OCI-LY1 (cell line): ENCODE results near the gene CEMIP.

Experiments
- EZH2 ChIP-seq: fragments of 200-600 bp; sonication (generic), shearing (Covaris generic); IDR thresholded peaks from 2 replicates; pipeline ENCODE4 v1.8.0; 2017; ENCODE audit warnings: borderline replicate concordance, mixed run types, mild to moderate bottlenecking, antibody characterized with exemption, low read length, moderate library complexity, mixed read lengths
- TF ChIP-seq, protein P1 (sequence below): fragments of 200-600 bp; sonication (generic), shearing (Covaris generic); IDR thresholded peaks from 2 replicates; pipeline ENCODE4 v1.5.1; 2017; ENCODE audit warnings: mild to moderate bottlenecking, antibody characterized with exemption, low read length, moderate library complexity, mixed read lengths

DNA sequence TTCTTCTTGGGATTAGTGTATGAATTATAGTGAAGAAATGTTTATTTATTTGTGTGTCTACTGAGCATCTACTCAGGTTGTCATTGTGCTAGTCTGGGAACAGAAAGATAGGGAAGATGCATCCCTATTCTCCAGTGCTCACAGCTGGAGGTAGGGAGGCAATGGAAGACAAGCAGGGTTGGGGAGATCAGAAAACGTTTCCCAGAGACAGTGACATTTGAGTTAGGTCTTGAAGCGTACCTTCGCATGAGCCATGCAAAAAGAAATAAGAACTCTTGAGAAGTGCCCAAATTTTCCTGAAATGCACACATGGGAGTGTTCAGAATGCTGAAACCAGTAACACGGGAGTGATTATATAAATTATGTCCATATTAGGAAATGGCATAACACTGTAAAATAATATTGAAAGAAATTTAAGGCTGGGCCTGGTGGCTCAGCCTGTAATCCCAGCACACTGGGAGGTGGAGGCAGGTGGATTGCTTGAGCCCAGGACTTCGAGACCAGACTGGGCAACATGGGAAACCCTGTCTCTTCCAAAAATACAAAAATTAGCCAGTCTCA is 5.3 kb upstream of the CEMIP start:
- TF ChIP-seq, protein P1, sequence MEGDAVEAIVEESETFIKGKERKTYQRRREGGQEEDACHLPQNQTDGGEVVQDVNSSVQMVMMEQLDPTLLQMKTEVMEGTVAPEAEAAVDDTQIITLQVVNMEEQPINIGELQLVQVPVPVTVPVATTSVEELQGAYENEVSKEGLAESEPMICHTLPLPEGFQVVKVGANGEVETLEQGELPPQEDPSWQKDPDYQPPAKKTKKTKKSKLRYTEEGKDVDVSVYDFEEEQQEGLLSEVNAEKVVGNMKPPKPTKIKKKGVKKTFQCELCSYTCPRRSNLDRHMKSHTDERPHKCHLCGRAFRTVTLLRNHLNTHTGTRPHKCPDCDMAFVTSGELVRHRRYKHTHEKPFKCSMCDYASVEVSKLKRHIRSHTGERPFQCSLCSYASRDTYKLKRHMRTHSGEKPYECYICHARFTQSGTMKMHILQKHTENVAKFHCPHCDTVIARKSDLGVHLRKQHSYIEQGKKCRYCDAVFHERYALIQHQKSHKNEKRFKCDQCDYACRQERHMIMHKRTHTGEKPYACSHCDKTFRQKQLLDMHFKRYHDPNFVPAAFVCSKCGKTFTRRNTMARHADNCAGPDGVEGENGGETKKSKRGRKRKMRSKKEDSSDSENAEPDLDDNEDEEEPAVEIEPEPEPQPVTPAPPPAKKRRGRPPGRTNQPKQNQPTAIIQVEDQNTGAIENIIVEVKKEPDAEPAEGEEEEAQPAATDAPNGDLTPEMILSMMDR, result no peak
- no peak for TF ChIP-seq EZH2
